HepG2 (cell line): ENCODE measurements around the gene TSNAXIP1. TPM values are rescaled to one million over a fixed set of nuclear protein-coding genes. Genes with fewer than 3 reads are reported as not detected.
A peak's percentile ranks its signal among the peaks of the same experiment; 100 is the strongest.

Experiments
- AKAP8 ChIP-seq: sonication (generic); formaldehyde crosslinking; IDR thresholded peaks from 2 replicates; pipeline ENCODE4 v1.5.1; 2020; ENCODE audit warnings: mild to moderate bottlenecking, missing genetic modification reagents
- ARNT2 ChIP-seq: sonication (generic); formaldehyde crosslinking; IDR thresholded peaks from 2 replicates; pipeline ENCODE4 v1.8.0; 2022; ENCODE audit warnings: mild to moderate bottlenecking, low read depth, missing genetic modification reagents, moderate library complexity
- DNMT3B ChIP-seq: conservative IDR thresholded peaks from 2 replicates; pipeline ENCODE4 v1.6.1; 2016; ENCODE audit warnings: missing biosample characterization, control low read depth
- FOXM1 ChIP-seq: sonication (generic); formaldehyde crosslinking; IDR thresholded peaks from 2 replicates; pipeline ENCODE4 v1.5.0; 2020; ENCODE audit warnings: missing genetic modification reagents
- KLF9 ChIP-seq: IDR thresholded peaks from 2 replicates; pipeline ENCODE4 v1.6.1; 2016; ENCODE audit warnings: low read depth
- MAFK ChIP-seq, 2 experiments: IDR thresholded peaks in 1 of 2; conservative IDR thresholded peaks in 1 of 2; 2 replicates each; pipeline ENCODE4 v1.6.1; 2011; ENCODE audit warnings: improper control_type of control experiment in 2 of 2, low read length in 2 of 2
- NFKB2 ChIP-seq: sonication (generic); formaldehyde crosslinking; IDR thresholded peaks from 2 replicates; pipeline ENCODE4 v1.4.0; 2020; ENCODE audit warnings: missing genetic modification reagents, borderline replicate concordance
- SOX5 ChIP-seq: IDR thresholded peaks from 2 replicates; pipeline ENCODE4 v1.6.1; 2016; ENCODE audit warnings: borderline replicate concordance
- SYNCRIP ChIP-seq: fragments of 200-400 bp; formaldehyde crosslinking; IDR thresholded peaks from 2 replicates; pipeline ENCODE4 v1.6.1; 2018; ENCODE audit warnings: mild to moderate bottlenecking, low read depth, low read length; ENCODE audit not compliant: insufficient read depth
- TAF1 ChIP-seq: sonication (generic); formaldehyde crosslinking; IDR thresholded peaks from 2 replicates; pipeline ENCODE4 v1.4.0; 2020; ENCODE audit warnings: missing genetic modification reagents
- ZBTB3 ChIP-seq: sonication (generic); formaldehyde crosslinking; IDR thresholded peaks from 2 replicates; pipeline ENCODE4 v1.4.0; 2020; ENCODE audit warnings: low read depth, mild to moderate bottlenecking, moderate library complexity, missing genetic modification reagents, borderline replicate concordance
- ZC3H13 ChIP-seq: sonication (generic); formaldehyde crosslinking; IDR thresholded peaks from 2 replicates; pipeline ENCODE4 v1.8.1; 2023; ENCODE audit warnings: mild to moderate bottlenecking, missing genetic modification reagents, moderate library complexity
- ZNF138 ChIP-seq: sonication (generic); formaldehyde crosslinking; IDR thresholded peaks from 2 replicates; pipeline ENCODE4 v1.5.0; 2020; ENCODE audit warnings: mild to moderate bottlenecking, low read depth, missing genetic modification reagents
- ZNF160 ChIP-seq: sonication (generic); formaldehyde crosslinking; IDR thresholded peaks from 2 replicates; pipeline ENCODE4 v1.8.0; 2022; ENCODE audit warnings: mild to moderate bottlenecking, inconsistent platforms, missing genetic modification reagents
- ZNF225 ChIP-seq: sonication (generic); formaldehyde crosslinking; IDR thresholded peaks from 2 replicates; pipeline ENCODE4 v1.4.0; 2020; ENCODE audit warnings: mild to moderate bottlenecking, missing genetic modification reagents
- ZNF549 ChIP-seq: sonication (generic); formaldehyde crosslinking; IDR thresholded peaks from 2 replicates; pipeline ENCODE4 v1.5.0; 2020; ENCODE audit warnings: missing genetic modification reagents
- ZNF670 ChIP-seq: sonication (generic); formaldehyde crosslinking; IDR thresholded peaks from 2 replicates; pipeline ENCODE4 v1.8.0; 2022; ENCODE audit warnings: mild to moderate bottlenecking, missing genetic modification reagents, borderline replicate concordance
- ZNF720 ChIP-seq: sonication (generic); formaldehyde crosslinking; IDR thresholded peaks from 2 replicates; pipeline ENCODE4 v1.4.0; 2020; ENCODE audit warnings: missing genetic modification reagents
- ZNF761 ChIP-seq: sonication (generic); formaldehyde crosslinking; conservative IDR thresholded peaks from 2 replicates; pipeline ENCODE4 v1.4.0; 2020; ENCODE audit warnings: mild to moderate bottlenecking, missing genetic modification reagents
- ZNF772 ChIP-seq: sonication (generic); formaldehyde crosslinking; IDR thresholded peaks from 2 replicates; pipeline ENCODE4 v1.5.0; 2020; ENCODE audit warnings: mild to moderate bottlenecking, missing genetic modification reagents
- ZNF780A ChIP-seq: sonication (generic); formaldehyde crosslinking; IDR thresholded peaks from 2 replicates; pipeline ENCODE4 v1.8.0; 2022; ENCODE audit warnings: mild to moderate bottlenecking, missing genetic modification reagents, moderate library complexity
- ZNF839 ChIP-seq: sonication (generic); formaldehyde crosslinking; IDR thresholded peaks from 2 replicates; pipeline ENCODE4 v1.4.0; 2020; ENCODE audit warnings: missing genetic modification reagents, mild to moderate bottlenecking, borderline replicate concordance
- polyA plus RNA-seq, 8 experiments: library from polyadenylated mRNA; depleted of rRNA in 3 of 8; stranded (reverse) in 7 of 8; unstranded in 1 of 8; fragments of >200 nt; fragmentation: Illumina TruSeq in 4 of 8; extraction: Trizol in 4 of 8; gene quantifications; 2 replicates each; pipeline versions ENCODE4 v1.2.1 to v1.2.3, GENCODE V29; 2011 to 2016; ENCODE audit warnings: low read depth in 4 of 8, missing spikeins in 1 of 8, mixed read lengths in 1 of 8; ENCODE audit not compliant: insufficient read depth in 1 of 8
- total RNA-seq, 5 experiments: library from RNA; depleted of rRNA; stranded (reverse); fragments of >200 nt; fragmentation: Illumina TruSeq; extraction: Trizol; gene quantifications; 2 replicates each; pipeline ENCODE4 v1.2.3, GENCODE V29; 2016; ENCODE audit warnings: low read depth in 1 of 5
- TF ChIP-seq, protein P1 (sequence below): sonication (generic); formaldehyde crosslinking; IDR thresholded peaks from 2 replicates; pipeline ENCODE4 v1.4.0; 2020; ENCODE audit warnings: missing genetic modification reagents

The TSNAXIP1 gene
- total and polyA plus RNA-seq, 2 of the 13 experiments (the other 11 are each of a cell fraction or from before 2014, with no cell fraction given) = 0.37 to 0.86 TPM

DNA sequence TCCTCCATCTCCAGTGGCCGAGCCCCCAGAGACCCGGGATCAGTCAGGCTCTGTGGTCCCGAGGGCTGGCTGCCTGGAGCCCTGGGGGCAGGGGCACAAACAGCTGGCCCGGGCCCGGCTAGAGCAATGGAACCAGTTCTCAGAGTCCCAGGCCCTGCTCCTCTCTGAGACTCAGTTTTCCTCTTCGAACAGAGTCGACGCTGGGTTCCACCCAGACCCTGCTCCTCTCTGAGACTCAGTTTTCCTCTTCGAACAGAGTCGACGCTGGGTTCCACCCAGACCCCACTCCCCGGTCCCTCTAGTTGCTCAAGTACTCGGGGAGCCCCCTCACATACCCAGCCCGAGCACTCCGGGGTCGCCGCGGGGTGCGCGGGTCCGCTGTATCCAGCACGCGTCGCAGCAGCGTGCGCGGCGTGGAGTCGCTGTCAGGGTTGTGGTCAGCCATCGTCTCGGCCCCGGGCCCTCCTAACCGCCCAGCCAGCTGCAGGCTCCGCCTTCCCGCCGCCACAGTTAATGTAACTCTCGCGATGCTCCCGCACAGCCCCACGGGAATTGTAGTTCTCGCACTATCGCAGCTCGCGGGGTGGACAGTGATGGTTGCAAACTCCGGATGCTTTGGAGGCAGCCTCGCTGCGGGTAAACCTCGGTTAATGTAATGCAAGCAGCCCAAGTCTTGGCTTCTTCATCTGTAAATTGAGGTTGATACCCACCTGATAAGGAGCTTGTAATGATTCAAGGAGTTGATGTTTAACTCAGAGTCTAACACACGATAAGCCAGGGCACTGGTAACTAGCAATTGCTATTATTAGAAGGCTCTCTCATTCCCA, 26.9 kb downstream of the TSNAXIP1 start (continued):
- TF ChIP-seq, protein P1, sequence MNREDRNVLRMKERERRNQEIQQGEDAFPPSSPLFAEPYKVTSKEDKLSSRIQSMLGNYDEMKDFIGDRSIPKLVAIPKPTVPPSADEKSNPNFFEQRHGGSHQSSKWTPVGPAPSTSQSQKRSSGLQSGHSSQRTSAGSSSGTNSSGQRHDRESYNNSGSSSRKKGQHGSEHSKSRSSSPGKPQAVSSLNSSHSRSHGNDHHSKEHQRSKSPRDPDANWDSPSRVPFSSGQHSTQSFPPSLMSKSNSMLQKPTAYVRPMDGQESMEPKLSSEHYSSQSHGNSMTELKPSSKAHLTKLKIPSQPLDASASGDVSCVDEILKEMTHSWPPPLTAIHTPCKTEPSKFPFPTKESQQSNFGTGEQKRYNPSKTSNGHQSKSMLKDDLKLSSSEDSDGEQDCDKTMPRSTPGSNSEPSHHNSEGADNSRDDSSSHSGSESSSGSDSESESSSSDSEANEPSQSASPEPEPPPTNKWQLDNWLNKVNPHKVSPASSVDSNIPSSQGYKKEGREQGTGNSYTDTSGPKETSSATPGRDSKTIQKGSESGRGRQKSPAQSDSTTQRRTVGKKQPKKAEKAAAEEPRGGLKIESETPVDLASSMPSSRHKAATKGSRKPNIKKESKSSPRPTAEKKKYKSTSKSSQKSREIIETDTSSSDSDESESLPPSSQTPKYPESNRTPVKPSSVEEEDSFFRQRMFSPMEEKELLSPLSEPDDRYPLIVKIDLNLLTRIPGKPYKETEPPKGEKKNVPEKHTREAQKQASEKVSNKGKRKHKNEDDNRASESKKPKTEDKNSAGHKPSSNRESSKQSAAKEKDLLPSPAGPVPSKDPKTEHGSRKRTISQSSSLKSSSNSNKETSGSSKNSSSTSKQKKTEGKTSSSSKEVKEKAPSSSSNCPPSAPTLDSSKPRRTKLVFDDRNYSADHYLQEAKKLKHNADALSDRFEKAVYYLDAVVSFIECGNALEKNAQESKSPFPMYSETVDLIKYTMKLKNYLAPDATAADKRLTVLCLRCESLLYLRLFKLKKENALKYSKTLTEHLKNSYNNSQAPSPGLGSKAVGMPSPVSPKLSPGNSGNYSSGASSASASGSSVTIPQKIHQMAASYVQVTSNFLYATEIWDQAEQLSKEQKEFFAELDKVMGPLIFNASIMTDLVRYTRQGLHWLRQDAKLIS (CRISPR knock-in tag) = no peak
- TF ChIP-seq ZBTB3 (no peak), ZNF772 (CRISPR knock-in tag) (peak; percentile 87; the same call in 1 of the 2 replicates), ZC3H13 (peak; percentile 66), FOXM1 (CRISPR knock-in tag) (peak; percentile 71; the same call in 1 of the 2 replicates), ZNF160 (CRISPR knock-in tag) (peak; percentile 82; the same call in 1 of the 2 replicates), AKAP8 (CRISPR knock-in tag) (peak; percentile 81; the same call in 1 of the 2 replicates), ZNF761 (CRISPR knock-in tag) (peak; percentile 67; the same call in 1 of the 2 replicates), TAF1 (CRISPR knock-in tag) (peak; percentile 93), ZNF780A (CRISPR knock-in tag) (peak; percentile 59; the same call in 1 of the 2 replicates), ARNT2 (peak; percentile 100), MAFK (conservative IDR thresholded peaks at IDR 0.05 in 1 of 2, IDR thresholded peaks at IDR 0.05 in 1 of 2; ENCODE audit: low read length in 2 of 2) (no peak), ZNF720 (CRISPR knock-in tag) (no peak), NFKB2 (CRISPR knock-in tag) (peak; percentile 93; the same call in 1 of the 2 replicates), ZNF549 (CRISPR knock-in tag) (no peak), ZNF138 (CRISPR knock-in tag) (0 out of 2 replicates have a peak, but pooled peaks have one; percentile 38), SYNCRIP (no peak), KLF9 (peak; percentile 30; the same call in 1 of the 2 replicates), SOX5 (CRISPR knock-in tag) (peak; percentile 50; the same call in 1 of the 2 replicates), ZNF839 (CRISPR knock-in tag) (peak; percentile 93), ZNF670 (CRISPR knock-in tag) (peak; percentile 75; the same call in 1 of the 2 replicates), DNMT3B (CRISPR knock-in tag) (no peak), ZNF225 (CRISPR knock-in tag) (no peak)
